HEK293 (cell line): ENCODE data around the gene TEKTIP1.
"Not testable (repeated sequence)": the region's sequence is repeated elsewhere in the genome, so short reads cannot be mapped to it uniquely, and the experiment has no call there.

ENCODE experiments used
- CTCF ChIA-PET: fragments of 350-600 bp; formaldehyde crosslinking; extraction: SDS; loops from one replicate; lab custom pipeline; 2021; ENCODE audit warnings: antibody characterized with exemption; lab: Yijun Ruan, JAX
- POLR2A ChIA-PET: fragments of 300-600 bp; formaldehyde crosslinking; extraction: SDS; loops from one replicate; lab custom pipeline; 2020; ENCODE audit warnings: antibody characterized with exemption, inconsistent platforms; lab: Yijun Ruan, JAX
- H3K27ac ChIP-seq: fragments of 200-500 bp; sonication (Bioruptor generic); 2 replicates; pipeline ENCODE4 v1.5.1; 2014; ENCODE audit warnings: low read depth, low read length, control low read depth, inconsistent platforms; ENCODE audit errors: extremely low read depth
- H3K36me3 ChIP-seq, 2 experiments: fragments of 200-500 bp in 1 of 2; sonication (Bioruptor generic) in 1 of 2; 1 replicate in 1 of 2; 2 replicates in 1 of 2; pipeline ENCODE4 v1.5.1; 2014 to 2017; ENCODE audit warnings: inconsistent platforms in 2 of 2, low read length in 2 of 2; ENCODE audit not compliant: control insufficient read depth in 2 of 2, insufficient read depth in 1 of 2
- H3K4me1 ChIP-seq: fragments of 200-500 bp; sonication (Bioruptor generic); 2 replicates; pipeline ENCODE4 v1.5.1; 2014; ENCODE audit warnings: mild to moderate bottlenecking, low read length, inconsistent platforms; ENCODE audit not compliant: control insufficient read depth, insufficient read depth
- H3K4me3 ChIP-seq: 2 replicates; pipeline ENCODE4 v1.5.1; 2011; ENCODE audit warnings: low read depth, mild to moderate bottlenecking, control low read depth, low read length, moderate library complexity
- H3K9me3 ChIP-seq: fragments of 200-500 bp; sonication (Bioruptor generic); 2 replicates; pipeline ENCODE4 v1.5.1; 2014; ENCODE audit warnings: low read depth, low read length, inconsistent platforms; ENCODE audit not compliant: control insufficient read depth, insufficient read depth
- GLI4 ChIP-seq: fragments of 450-650 bp; formaldehyde crosslinking; IDR thresholded peaks from 2 replicates; pipeline ENCODE4 v1.5.1; 2016; ENCODE audit warnings: missing biosample characterization, missing genetic modification characterization
- KLF16 ChIP-seq: fragments of 450-650 bp; formaldehyde crosslinking; IDR thresholded peaks from 2 replicates; pipeline ENCODE4 v1.5.1; 2017; ENCODE audit warnings: missing biosample characterization, missing genetic modification characterization
- PRDM1 ChIP-seq: fragments of 450-650 bp; formaldehyde crosslinking; IDR thresholded peaks from 2 replicates; pipeline ENCODE4; 2016; ENCODE audit warnings: missing biosample characterization, missing genetic modification characterization
- SP7 ChIP-seq: fragments of 450-650 bp; formaldehyde crosslinking; IDR thresholded peaks from 2 replicates; pipeline ENCODE4 v1.5.1; 2016; ENCODE audit warnings: missing biosample characterization, missing genetic modification characterization
- ZBTB17 ChIP-seq: fragments of 450-650 bp; formaldehyde crosslinking; IDR thresholded peaks from 2 replicates; pipeline ENCODE4 v1.5.1; 2016; ENCODE audit warnings: missing biosample characterization, missing genetic modification characterization
- ZNF112 ChIP-seq: fragments of 450-650 bp; formaldehyde crosslinking; IDR thresholded peaks from 2 replicates; pipeline ENCODE4 v1.5.0; 2017; ENCODE audit warnings: missing biosample characterization, missing genetic modification characterization
- ZNF114 ChIP-seq: fragments of 450-650 bp; formaldehyde crosslinking; IDR thresholded peaks from 2 replicates; pipeline ENCODE4 v1.5.0; 2017; ENCODE audit warnings: missing biosample characterization, missing genetic modification characterization
- ZNF19 ChIP-seq: fragments of 450-650 bp; formaldehyde crosslinking; IDR thresholded peaks from 2 replicates; pipeline ENCODE4; 2016; ENCODE audit warnings: missing biosample characterization, missing genetic modification characterization, low read depth
- ZNF2 ChIP-seq: fragments of 450-650 bp; formaldehyde crosslinking; IDR thresholded peaks from 2 replicates; pipeline ENCODE4 v1.5.1; 2016; ENCODE audit warnings: missing biosample characterization, missing genetic modification characterization
- ZNF211 ChIP-seq: fragments of 450-650 bp; formaldehyde crosslinking; IDR thresholded peaks from 2 replicates; pipeline ENCODE4 v1.5.1; 2016; ENCODE audit warnings: low read depth, missing biosample characterization, missing genetic modification characterization
- ZNF248 ChIP-seq: fragments of 450-650 bp; formaldehyde crosslinking; IDR thresholded peaks from 2 replicates; pipeline ENCODE4 v1.5.1; 2017; ENCODE audit warnings: missing biosample characterization, missing genetic modification characterization
- ZNF366 ChIP-seq: fragments of 450-650 bp; formaldehyde crosslinking; conservative IDR thresholded peaks from 2 replicates; pipeline ENCODE4 v1.5.1; 2016; ENCODE audit warnings: missing biosample characterization, missing genetic modification characterization
- ZNF707 ChIP-seq: fragments of 450-650 bp; formaldehyde crosslinking; IDR thresholded peaks from 2 replicates; pipeline ENCODE4 v1.5.1; 2016; ENCODE audit warnings: missing biosample characterization, missing genetic modification characterization
- ZNF768 ChIP-seq: fragments of 450-650 bp; formaldehyde crosslinking; IDR thresholded peaks from 2 replicates; pipeline ENCODE4 v1.5.1; 2018; ENCODE audit warnings: missing biosample characterization, mild to moderate bottlenecking, missing genetic modification characterization
- TF ChIP-seq, protein P1 (sequence below): fragments of 450-650 bp; formaldehyde crosslinking; IDR thresholded peaks from 2 replicates; pipeline ENCODE4 v1.5.1; 2017; ENCODE audit warnings: missing biosample characterization, missing genetic modification characterization
- TF ChIP-seq, protein P2 (sequence below): fragments of 450-650 bp; formaldehyde crosslinking; IDR thresholded peaks from 2 replicates; pipeline ENCODE4 v1.5.1; 2016; ENCODE audit warnings: missing biosample characterization, missing genetic modification characterization, low read depth
- TF ChIP-seq, protein P3 (sequence below): fragments of 450-650 bp; formaldehyde crosslinking; IDR thresholded peaks from 2 replicates; pipeline ENCODE4 v1.5.1; 2016; ENCODE audit warnings: missing biosample characterization, missing genetic modification characterization, low read depth
- TF ChIP-seq, protein P4 (sequence below): fragments of 450-650 bp; formaldehyde crosslinking; IDR thresholded peaks from 2 replicates; pipeline ENCODE4 v1.5.1; 2016; ENCODE audit warnings: missing biosample characterization, missing genetic modification characterization
- TF ChIP-seq, protein P5 (sequence below): fragments of 450-650 bp; formaldehyde crosslinking; IDR thresholded peaks from 2 replicates; pipeline ENCODE4 v1.5.1; 2016; ENCODE audit warnings: missing biosample characterization, missing genetic modification characterization, borderline replicate concordance
- TF ChIP-seq, protein P6 (sequence below): sonication (generic); formaldehyde crosslinking; IDR thresholded peaks from 2 replicates; pipeline ENCODE4 v1.8.1; 2022; ENCODE audit warnings: mild to moderate bottlenecking, moderate library complexity, missing genetic modification reagents

TEKTIP1 gene

DNA sequence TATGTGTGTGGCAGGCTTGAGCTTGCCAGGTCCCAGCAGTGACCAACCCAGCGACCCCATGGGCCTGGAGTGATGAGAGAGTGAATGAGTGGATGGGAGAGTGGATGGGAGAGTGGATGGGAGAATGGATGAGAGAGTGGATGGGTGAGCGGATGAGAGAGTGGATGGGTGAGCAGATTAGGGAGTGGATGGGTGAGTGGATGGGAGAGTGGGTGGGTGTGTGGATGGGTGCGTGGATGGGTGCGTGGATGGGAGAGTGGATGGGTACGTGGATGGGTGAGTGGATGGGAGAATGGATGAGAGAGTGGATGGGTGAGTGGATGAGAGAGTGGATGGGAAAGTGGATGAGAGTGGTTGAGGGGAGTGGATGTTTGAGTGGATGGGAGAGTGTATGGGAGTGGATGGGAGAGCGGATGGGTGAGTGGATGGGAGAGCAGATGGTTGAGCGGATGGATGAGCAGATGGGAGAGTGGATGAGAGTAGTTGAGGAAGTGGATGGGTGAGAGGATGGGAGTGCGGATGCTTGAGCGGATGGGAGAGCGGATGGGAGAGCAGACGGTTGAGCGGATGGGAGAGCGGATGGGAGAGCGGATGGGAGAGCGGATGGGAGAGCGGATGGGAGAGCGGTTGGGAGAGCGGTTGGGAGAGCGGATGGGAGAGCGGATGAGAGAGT, 10.3 kb upstream of the TEKTIP1 start (continued):
- TF ChIP-seq, protein P1, sequence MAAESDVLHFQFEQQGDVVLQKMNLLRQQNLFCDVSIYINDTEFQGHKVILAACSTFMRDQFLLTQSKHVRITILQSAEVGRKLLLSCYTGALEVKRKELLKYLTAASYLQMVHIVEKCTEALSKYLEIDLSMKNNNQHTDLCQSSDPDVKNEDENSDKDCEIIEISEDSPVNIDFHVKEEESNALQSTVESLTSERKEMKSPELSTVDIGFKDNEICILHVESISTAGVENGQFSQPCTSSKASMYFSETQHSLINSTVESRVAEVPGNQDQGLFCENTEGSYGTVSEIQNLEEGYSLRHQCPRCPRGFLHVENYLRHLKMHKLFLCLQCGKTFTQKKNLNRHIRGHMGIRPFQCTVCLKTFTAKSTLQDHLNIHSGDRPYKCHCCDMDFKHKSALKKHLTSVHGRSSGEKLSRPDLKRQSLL (tag by site-specific recombination): peak; percentile 73; the same call in 1 of the 2 replicates
- TF ChIP-seq, protein P2, sequence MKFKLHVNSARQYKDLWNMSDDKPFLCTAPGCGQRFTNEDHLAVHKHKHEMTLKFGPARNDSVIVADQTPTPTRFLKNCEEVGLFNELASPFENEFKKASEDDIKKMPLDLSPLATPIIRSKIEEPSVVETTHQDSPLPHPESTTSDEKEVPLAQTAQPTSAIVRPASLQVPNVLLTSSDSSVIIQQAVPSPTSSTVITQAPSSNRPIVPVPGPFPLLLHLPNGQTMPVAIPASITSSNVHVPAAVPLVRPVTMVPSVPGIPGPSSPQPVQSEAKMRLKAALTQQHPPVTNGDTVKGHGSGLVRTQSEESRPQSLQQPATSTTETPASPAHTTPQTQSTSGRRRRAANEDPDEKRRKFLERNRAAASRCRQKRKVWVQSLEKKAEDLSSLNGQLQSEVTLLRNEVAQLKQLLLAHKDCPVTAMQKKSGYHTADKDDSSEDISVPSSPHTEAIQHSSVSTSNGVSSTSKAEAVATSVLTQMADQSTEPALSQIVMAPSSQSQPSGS (tag by site-specific recombination): no peak
- TF ChIP-seq ZBTB17 (tag by site-specific recombination) (peak; percentile 73), PRDM1 (tag by site-specific recombination) (peak; percentile 100), ZNF248 (tag by site-specific recombination) (no peak), ZNF211 (tag by site-specific recombination) (no peak), ZNF19 (tag by site-specific recombination) (no peak), KLF16 (tag by site-specific recombination) (no peak), ZNF366 (tag by site-specific recombination) (peak; percentile 65), ZNF2 (no peak), GLI4 (no peak), ZNF768 (tag by site-specific recombination) (no peak), ZNF707 (tag by site-specific recombination) (no peak), ZNF114 (tag by site-specific recombination) (no peak), ZNF112 (tag by site-specific recombination) (no peak), SP7 (tag by site-specific recombination) (no peak)
- TF ChIP-seq, protein P3, sequence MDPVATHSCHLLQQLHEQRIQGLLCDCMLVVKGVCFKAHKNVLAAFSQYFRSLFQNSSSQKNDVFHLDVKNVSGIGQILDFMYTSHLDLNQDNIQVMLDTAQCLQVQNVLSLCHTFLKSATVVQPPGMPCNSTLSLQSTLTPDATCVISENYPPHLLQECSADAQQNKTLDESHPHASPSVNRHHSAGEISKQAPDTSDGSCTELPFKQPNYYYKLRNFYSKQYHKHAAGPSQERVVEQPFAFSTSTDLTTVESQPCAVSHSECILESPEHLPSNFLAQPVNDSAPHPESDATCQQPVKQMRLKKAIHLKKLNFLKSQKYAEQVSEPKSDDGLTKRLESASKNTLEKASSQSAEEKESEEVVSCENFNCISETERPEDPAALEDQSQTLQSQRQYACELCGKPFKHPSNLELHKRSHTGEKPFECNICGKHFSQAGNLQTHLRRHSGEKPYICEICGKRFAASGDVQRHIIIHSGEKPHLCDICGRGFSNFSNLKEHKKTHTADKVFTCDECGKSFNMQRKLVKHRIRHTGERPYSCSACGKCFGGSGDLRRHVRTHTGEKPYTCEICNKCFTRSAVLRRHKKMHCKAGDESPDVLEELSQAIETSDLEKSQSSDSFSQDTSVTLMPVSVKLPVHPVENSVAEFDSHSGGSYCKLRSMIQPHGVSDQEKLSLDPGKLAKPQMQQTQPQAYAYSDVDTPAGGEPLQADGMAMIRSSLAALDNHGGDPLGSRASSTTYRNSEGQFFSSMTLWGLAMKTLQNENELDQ: no peak
- TF ChIP-seq, protein P4, sequence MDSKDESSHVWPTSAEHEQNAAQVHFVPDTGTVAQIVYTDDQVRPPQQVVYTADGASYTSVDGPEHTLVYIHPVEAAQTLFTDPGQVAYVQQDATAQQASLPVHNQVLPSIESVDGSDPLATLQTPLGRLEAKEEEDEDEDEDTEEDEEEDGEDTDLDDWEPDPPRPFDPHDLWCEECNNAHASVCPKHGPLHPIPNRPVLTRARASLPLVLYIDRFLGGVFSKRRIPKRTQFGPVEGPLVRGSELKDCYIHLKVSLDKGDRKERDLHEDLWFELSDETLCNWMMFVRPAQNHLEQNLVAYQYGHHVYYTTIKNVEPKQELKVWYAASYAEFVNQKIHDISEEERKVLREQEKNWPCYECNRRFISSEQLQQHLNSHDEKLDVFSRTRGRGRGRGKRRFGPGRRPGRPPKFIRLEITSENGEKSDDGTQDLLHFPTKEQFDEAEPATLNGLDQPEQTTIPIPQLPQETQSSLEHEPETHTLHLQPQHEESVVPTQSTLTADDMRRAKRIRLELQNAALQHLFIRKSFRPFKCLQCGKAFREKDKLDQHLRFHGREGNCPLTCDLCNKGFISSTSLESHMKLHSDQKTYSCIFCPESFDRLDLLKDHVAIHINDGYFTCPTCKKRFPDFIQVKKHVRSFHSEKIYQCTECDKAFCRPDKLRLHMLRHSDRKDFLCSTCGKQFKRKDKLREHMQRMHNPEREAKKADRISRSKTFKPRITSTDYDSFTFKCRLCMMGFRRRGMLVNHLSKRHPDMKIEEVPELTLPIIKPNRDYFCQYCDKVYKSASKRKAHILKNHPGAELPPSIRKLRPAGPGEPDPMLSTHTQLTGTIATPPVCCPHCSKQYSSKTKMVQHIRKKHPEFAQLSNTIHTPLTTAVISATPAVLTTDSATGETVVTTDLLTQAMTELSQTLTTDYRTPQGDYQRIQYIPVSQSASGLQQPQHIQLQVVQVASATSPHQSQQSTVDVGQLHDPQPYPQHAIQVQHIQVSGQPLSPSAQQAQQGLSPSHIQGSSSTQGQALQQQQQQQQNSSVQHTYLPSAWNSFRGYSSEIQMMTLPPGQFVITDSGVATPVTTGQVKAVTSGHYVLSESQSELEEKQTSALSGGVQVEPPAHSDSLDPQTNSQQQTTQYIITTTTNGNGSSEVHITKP (tag by site-specific recombination): no peak
- TF ChIP-seq, protein P5, sequence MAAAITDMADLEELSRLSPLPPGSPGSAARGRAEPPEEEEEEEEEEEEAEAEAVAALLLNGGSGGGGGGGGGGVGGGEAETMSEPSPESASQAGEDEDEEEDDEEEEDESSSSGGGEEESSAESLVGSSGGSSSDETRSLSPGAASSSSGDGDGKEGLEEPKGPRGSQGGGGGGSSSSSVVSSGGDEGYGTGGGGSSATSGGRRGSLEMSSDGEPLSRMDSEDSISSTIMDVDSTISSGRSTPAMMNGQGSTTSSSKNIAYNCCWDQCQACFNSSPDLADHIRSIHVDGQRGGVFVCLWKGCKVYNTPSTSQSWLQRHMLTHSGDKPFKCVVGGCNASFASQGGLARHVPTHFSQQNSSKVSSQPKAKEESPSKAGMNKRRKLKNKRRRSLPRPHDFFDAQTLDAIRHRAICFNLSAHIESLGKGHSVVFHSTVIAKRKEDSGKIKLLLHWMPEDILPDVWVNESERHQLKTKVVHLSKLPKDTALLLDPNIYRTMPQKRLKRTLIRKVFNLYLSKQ (tag by site-specific recombination): no peak
- TF ChIP-seq, protein P6, sequence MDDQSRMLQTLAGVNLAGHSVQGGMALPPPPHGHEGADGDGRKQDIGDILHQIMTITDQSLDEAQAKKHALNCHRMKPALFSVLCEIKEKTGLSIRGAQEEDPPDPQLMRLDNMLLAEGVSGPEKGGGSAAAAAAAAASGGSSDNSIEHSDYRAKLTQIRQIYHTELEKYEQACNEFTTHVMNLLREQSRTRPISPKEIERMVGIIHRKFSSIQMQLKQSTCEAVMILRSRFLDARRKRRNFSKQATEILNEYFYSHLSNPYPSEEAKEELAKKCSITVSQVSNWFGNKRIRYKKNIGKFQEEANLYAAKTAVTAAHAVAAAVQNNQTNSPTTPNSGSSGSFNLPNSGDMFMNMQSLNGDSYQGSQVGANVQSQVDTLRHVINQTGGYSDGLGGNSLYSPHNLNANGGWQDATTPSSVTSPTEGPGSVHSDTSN: no peak

DNA sequence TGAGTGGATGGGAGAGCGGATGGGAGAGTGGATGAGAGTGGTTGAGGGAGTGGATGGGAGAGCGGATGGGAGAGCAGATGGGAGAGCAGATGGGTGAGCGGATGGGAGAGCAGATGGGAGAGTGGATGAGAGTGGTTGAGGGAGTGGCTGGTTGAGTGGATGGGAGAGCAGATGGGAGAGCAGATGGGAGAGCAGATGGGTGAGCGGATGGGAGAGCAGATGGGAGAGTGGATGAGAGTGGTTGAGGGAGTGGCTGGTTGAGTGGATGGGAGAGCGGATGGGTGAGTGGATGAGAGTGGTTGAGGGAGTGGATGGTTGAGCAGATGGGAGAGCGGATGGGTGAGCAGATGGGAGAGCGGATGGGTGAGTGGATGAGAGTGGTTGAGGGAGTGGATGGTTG, 9.7 kb upstream of the TEKTIP1 start:
- POLR2A ChIA-PET, H3K9me3 ChIP-seq, H3K27ac ChIP-seq, H3K4me1 ChIP-seq, CTCF ChIA-PET, H3K4me3 ChIP-seq: not testable (repeated sequence)
- H3K36me3 ChIP-seq: peaks cover 0 to 80% of the 10 kb centered on the region in 2 experiments; a peak in 2 of 3 replicates
